RKO (cell line): Measurements from ENCODE around the gene SIDT1.
"Not testable (repeated sequence)": the region's sequence is repeated elsewhere in the genome, so short reads cannot be mapped to it uniquely, and the experiment has no call there.

ENCODE experiments used
- DNase-seq: peaks from one replicate; pipeline ENCODE4 v3.0.0-alpha.2; 2016; ENCODE audit warnings: low spot score

SIDT1 gene

GRCh38 chr3:113634782-113635474, 102.6 kb downstream of the SIDT1 start:
- DNase-seq, result no peak

GRCh38 chr3:113636034-113636433, 103.7 kb downstream of the SIDT1 start:
- not testable (repeated sequence) for DNase-seq

- DNase-seq, result no peak
Observed at GRCh38 chr3:113637756-113638155, 105.4 kb downstream of the SIDT1 start.

- no peak for DNase-seq
Observed at GRCh38 chr3:113638910-113639309, 106.6 kb downstream of the SIDT1 start.

GRCh38 chr3:113643583-113643982, 111.2 kb downstream of the SIDT1 start:
- no peak for DNase-seq

GRCh38 chr3:113648524-113648923, 116.2 kb downstream of the SIDT1 start:
- DNase-seq, result no peak

GRCh38 chr3:113649174-113649845, 117.0 kb downstream of the SIDT1 start:
- DNase-seq, result no peak

GRCh38 chr3:113654310-113654709, 122.0 kb downstream of the SIDT1 start:
- no peak for DNase-seq

GRCh38 chr3:113654851-113655250, 122.5 kb downstream of the SIDT1 start:
- no peak for DNase-seq

GRCh38 chr3:113658107-113658506, 125.8 kb downstream of the SIDT1 start:
- no peak for DNase-seq

GRCh38 chr3:113659101-113659541, 126.8 kb downstream of the SIDT1 start:
- DNase-seq, result no peak

GRCh38 chr3:113659996-113660395, 127.6 kb downstream of the SIDT1 start:
- DNase-seq, result no peak

GRCh38 chr3:113660458-113660857, 128.1 kb downstream of the SIDT1 start:
- DNase-seq, result no peak

GRCh38 chr3:113660896-113661295, 128.5 kb downstream of the SIDT1 start:
- DNase-seq, result no peak

- no peak for DNase-seq
Observed at GRCh38 chr3:113662824-113663223, 130.5 kb downstream of the SIDT1 start.

- DNase-seq, result no peak
Observed at GRCh38 chr3:113663324-113663750, 131.0 kb downstream of the SIDT1 start.

- DNase-seq, result no peak
Observed at GRCh38 chr3:113663761-113664160, 131.4 kb downstream of the SIDT1 start.

- no peak for DNase-seq
Observed at GRCh38 chr3:113664523-113665094, 132.3 kb downstream of the SIDT1 start.

- no peak for DNase-seq
Observed at GRCh38 chr3:113668015-113668414, 135.7 kb downstream of the SIDT1 start.

- no peak for DNase-seq
Observed at GRCh38 chr3:113673593-113673992, 141.2 kb downstream of the SIDT1 start.

GRCh38 chr3:113676261-113676660, 143.9 kb downstream of the SIDT1 start:
- no peak for DNase-seq

- no peak for DNase-seq
Observed at GRCh38 chr3:113677737-113678136, 145.4 kb downstream of the SIDT1 start.

GRCh38 chr3:113678773-113679172, 146.4 kb downstream of the SIDT1 start:
- no peak for DNase-seq
